Mesodermal cell (in vitro differentiated cells): Measurements from ENCODE around the gene DPP6. TPM values are rescaled to one million over a fixed set of nuclear protein-coding genes. Genes with fewer than 3 reads are reported as not detected.
A peak's percentile ranks its signal among the peaks of the same experiment; 100 is the strongest.
"Not testable (repeated sequence)": the region's sequence is repeated elsewhere in the genome, so short reads cannot be mapped to it uniquely, and the experiment has no call there.

Experiments
- H3K27ac ChIP-seq: 2 replicates; pipeline ENCODE4 v1.7.0; 2013; ENCODE audit warnings: mild to moderate bottlenecking, low read depth, low read length, moderate library complexity; ENCODE audit not compliant: severe bottlenecking
- H3K36me3 ChIP-seq: 2 replicates; pipeline ENCODE4 v1.7.1; 2013; ENCODE audit warnings: mild to moderate bottlenecking, low read length, moderate library complexity; ENCODE audit not compliant: control insufficient read depth, insufficient read depth
- H3K4me1 ChIP-seq: one replicate; pipeline ENCODE4 v1.7.1; 2013; ENCODE audit warnings: mild to moderate bottlenecking, low read length; ENCODE audit not compliant: insufficient read depth, control insufficient read depth, poor library complexity, severe bottlenecking
- H3K4me3 ChIP-seq: 2 replicates; pipeline ENCODE4 v1.7.0; 2013; ENCODE audit warnings: low read length, control low read depth, mild to moderate bottlenecking; ENCODE audit not compliant: insufficient read depth, poor library complexity, severe bottlenecking; ENCODE audit errors: extremely low read depth
- H3K9me3 ChIP-seq: 2 replicates; pipeline ENCODE4 v1.7.1; 2013; ENCODE audit warnings: mild to moderate bottlenecking, low read length, moderate library complexity; ENCODE audit not compliant: control insufficient read depth
- WGBS, 2 experiments: methylation state at CpG; one replicate each; pipeline ENCODE4 v1.1.5; 2013; ENCODE audit warnings: missing lambda C conversion rate in 2 of 2; ENCODE audit not compliant: insufficient coverage in 2 of 2; 5-methylcytosine and 5-hydroxymethylcytosine counted together
- polyA plus RNA-seq, 2 experiments: library from polyadenylated mRNA; stranded (reverse); fragments of 50-300 nt; gene quantifications; one replicate each; pipeline ENCODE4 v1.2.3, GENCODE V29; 2013

DPP6 gene
- polyA plus RNA-seq (2013, experiment 1 of 2) = 1.2 TPM
- polyA plus RNA-seq (2013, experiment 2 of 2) = 0.81 TPM

DNA sequence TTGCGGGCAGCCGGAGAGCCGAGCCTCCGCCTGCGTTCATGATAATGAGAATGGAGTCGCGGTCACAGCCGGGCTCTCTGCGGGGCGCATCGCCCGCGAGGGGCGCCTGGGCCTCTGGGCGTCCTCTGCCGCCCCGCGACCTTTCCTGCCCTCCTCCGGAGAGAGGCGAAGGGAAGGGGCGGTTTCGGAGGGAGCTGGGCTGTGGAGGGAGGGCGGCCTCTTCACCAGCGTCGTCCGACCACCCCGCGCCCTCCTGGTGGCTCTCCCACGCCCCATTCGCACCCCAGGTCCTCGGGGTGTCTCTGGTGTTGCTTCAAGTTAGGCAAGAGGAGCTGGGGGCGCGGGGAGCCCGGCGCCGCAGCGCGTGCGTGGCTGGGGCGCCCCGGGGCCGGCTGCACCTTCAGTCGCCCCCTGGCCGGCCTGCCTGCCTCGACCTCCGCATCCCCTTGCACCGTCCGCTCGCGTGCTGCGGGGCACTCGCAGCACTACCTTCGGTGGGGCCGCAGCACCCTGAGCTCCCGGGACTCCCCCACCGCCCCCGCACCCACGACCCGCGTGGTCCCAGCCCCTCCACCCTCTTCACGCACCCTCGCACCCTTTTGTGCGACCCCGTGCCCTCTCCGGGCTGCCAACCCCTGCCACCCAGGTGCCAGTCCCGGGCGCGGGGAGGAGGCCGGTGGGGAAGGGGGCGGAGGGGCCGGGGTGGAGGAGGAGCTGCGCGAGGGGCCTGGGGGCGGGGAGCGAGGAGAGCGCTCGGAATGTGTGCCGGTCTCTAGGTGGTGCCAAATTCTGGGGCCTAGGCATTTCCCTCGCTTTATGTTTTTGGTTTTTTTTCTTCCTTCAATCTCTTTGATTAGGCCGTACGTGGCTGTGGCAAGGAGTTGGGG lies at the start of gene DPP6:
Gene DPP6 (plus strand): TSS at position 756 of the 887 bp plus-strand sequence.
- not testable (repeated sequence) for H3K36me3 ChIP-seq, H3K27ac ChIP-seq, H3K4me1 ChIP-seq, H3K9me3 ChIP-seq
- H3K4me3 ChIP-seq = peak within 1 kb of the TSS; percentile 28
- WGBS, 2 experiments = 0% methylated on average over 10 of the region's 81 CpGs

DNA sequence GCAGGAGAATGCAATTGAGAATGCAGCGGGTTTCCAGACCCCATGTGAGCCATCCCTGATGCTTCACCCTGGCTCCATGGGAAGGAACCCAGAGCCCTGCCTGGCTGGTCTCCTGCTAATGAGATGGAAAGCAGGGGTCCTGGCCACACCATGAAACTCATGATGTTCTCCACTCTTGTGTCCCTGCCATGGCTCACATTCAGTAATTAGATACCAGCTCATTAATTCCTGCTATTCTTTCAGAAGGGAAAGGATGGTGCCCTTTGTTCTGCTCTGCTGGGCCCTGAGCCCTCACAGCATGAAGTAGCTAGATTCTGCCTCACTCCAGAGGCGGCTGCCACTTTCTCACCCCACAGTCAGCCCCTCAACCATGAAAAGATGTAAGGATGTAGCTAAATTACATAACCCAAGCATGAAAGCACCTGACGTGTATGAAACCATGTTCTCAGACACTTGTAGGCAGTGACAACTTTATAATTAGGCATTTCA lies 42.7 kb upstream of the DPP6 start:
- not testable (repeated sequence) for H3K9me3 ChIP-seq, H3K4me1 ChIP-seq, H3K4me3 ChIP-seq, H3K36me3 ChIP-seq, H3K27ac ChIP-seq
- no CpG with 5 or more reads among the region's 3 CpGs for WGBS, 2 experiments

- H3K27ac ChIP-seq, H3K36me3 ChIP-seq, H3K4me3 ChIP-seq, H3K4me1 ChIP-seq, H3K9me3 ChIP-seq: not testable (repeated sequence)
- 67 to 100% methylated on average over 1 of the region's 4 CpGs for WGBS, 2 experiments
Observed at GRCh38 chr7:154010726-154011568, 41.3 kb upstream of the DPP6 start.

- not testable (repeated sequence) for H3K27ac ChIP-seq, H3K9me3 ChIP-seq, H3K4me3 ChIP-seq, H3K4me1 ChIP-seq, H3K36me3 ChIP-seq
- 0 to 62% methylated on average over 1 to 2 of the region's 3 CpGs for WGBS, 2 experiments
Observed at GRCh38 chr7:154012800-154013199, 39.4 kb upstream of the DPP6 start.

DNA sequence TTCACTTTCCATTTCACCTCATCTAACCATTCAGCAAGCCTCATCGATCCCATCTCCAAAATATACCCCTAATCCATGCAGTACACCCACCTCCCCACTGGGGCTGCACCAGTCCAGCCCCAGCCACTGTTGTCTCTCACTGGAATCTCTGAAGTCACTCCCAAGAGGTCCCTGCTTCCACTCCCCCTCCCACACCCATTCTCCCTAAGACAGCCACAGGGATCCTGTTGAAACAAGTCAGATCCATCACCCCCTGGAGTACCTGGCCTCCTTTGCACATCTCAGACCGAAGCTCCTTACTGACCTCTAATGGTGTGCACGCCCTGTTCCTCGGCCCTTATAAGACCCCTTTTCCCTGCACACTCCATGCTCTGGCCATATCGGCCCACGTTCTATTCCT lies 36.6 kb upstream of the DPP6 start:
- not testable (repeated sequence) for H3K36me3 ChIP-seq, H3K4me3 ChIP-seq, H3K27ac ChIP-seq, H3K4me1 ChIP-seq, H3K9me3 ChIP-seq
- 72 to 94% methylated on average over 5 of the region's 6 CpGs for WGBS, 2 experiments

- not testable (repeated sequence) for H3K36me3 ChIP-seq, H3K9me3 ChIP-seq, H3K27ac ChIP-seq, H3K4me1 ChIP-seq, H3K4me3 ChIP-seq
- WGBS, 2 experiments = no CpG with 5 or more reads among the region's 2 CpGs
Observed at GRCh38 chr7:154018354-154018753, 33.8 kb upstream of the DPP6 start.

DNA sequence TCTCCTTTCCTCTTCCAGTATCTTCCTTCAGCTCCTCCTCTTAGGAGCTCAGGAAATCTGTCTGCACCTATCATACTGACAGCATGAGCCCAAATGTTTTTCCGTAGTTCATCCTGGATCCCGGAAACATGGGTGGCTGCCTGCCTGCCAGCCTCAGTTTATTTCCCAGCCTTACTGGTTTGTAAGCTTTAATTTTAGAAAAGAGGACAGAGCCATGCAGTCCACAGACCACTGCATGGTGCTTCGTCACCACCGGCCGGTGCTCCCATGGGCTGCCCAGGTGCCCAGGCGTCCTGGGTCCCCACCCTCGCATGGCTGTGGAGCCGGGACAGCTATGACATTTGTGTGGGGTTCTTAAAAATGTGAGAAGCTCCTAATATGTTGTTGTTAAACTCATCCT lies 24.4 kb upstream of the DPP6 start:
- not testable (repeated sequence) for H3K4me3 ChIP-seq, H3K9me3 ChIP-seq, H3K27ac ChIP-seq, H3K36me3 ChIP-seq, H3K4me1 ChIP-seq
- WGBS, 2 experiments = 100% methylated on average over 2 of the region's 8 CpGs; no CpG with 5 or more reads in 1 of the 2 experiments

GRCh38 chr7:154030476-154031080 lies 21.6 kb upstream of the DPP6 start:
- whole genome bisulfite sequencing, 2 experiments = 38 to 67% methylated on average over 1 to 6 of the region's 11 CpGs
- H3K4me3 ChIP-seq, H3K36me3 ChIP-seq, H3K9me3 ChIP-seq, H3K27ac ChIP-seq, H3K4me1 ChIP-seq: not testable (repeated sequence)

DNA sequence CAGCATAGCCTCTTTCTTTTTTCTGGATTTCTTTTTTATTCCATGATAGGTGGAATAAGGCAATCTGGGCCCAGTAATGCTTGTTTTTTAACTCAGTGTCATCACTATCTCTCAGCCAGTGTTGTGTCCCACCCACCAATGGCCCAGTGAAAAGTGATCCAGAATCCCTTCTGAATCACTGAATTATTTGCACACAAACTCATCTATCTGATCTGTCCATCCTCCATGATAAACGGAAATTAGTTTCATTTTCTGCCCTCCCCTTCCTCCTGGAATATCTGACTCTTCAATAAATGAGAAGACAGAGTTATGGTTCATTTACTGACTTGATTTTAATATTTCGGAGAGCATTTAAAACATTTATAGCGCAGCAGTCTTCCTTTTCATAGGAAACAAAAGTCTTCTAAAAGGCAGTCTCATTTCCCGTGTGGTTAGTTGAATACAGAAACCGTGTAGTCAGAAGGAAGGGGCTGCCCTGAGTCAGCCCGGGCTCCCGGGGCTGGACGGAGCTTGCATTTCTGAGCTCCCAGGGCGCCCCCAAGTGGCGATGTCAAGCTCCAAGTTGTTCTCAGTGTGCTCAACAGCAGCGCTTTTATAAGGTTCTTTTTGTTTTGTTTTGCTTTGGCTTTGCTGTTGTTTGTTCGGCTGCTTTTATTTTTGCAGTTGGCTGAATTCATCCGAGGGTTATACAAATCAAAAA lies 12.6 kb upstream of the DPP6 start:
- not testable (repeated sequence) for H3K36me3 ChIP-seq, H3K4me3 ChIP-seq, H3K4me1 ChIP-seq, H3K9me3 ChIP-seq, H3K27ac ChIP-seq
- no CpG with 5 or more reads among the region's 13 CpGs for WGBS, 2 experiments

DNA sequence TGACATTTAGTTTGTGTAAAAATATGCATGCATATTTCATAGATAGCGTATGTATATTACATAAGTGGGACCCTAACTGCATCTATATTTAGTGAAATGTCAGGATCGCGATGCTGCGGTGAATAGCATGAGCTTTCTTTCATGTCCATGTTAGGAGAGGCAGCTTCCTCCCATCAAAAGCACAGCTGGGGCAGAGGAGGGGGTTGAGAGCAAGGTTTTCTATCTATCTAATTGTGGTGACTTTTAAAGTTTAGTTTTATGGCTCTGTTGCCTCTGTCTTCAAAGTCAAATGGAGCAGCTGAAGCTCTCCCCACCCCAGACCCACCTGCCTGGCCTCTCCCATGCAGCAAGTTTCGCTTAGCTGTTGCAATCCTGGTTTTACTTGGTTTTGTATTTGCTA lies 1.8 kb upstream of the DPP6 start:
- WGBS, 2 experiments = no CpG with 5 or more reads among the region's 5 CpGs
- not testable (repeated sequence) for H3K4me3 ChIP-seq, H3K27ac ChIP-seq, H3K36me3 ChIP-seq, H3K9me3 ChIP-seq, H3K4me1 ChIP-seq
